ENCODE data around the gene PRKG2. TPM values are rescaled to one million over a fixed set of nuclear protein-coding genes. Genes with fewer than 3 reads are reported as not detected.

Gene PRKG2
- total and polyA plus RNA-seq, 2 of the 13 experiments (the other 11 are each of a cell fraction or from before 2014, with no cell fraction given): 0.04 TPM

- Histone ChIP-seq H2AFZ (ENCODE audit: low read length) (no peak overlapping the region), H4K20me1 (ENCODE audit: insufficient read depth, low read length) (no peaks in the 10 kb centered on the region), H3K4me2 (ENCODE audit: low read depth, low read length) (no peak overlapping the region), H3K9me3 (ENCODE audit: low read length) (no peaks in the 10 kb centered on the region), H3K27ac (ENCODE audit: extremely low read length, insufficient read depth, low read length) (no peak overlapping the region), H3K4me3 (replicated peaks in 1 of 3; ENCODE audit: insufficient read depth in 1 of 3, low read depth in 2 of 3, low read length in 3 of 3) (no peak overlapping the region), H3K36me3 (replicated peaks in 1 of 2; ENCODE audit: control insufficient read depth in 1 of 2, insufficient read depth in 2 of 2, low read length in 2 of 2) (no peaks in the 10 kb centered on the region), H3K79me2 (ENCODE audit: insufficient read depth, low read length) (no peaks in the 10 kb centered on the region), H3K9ac (ENCODE audit: insufficient read depth, low read depth, low read length) (no peak overlapping the region), H3K4me1 (ENCODE audit: insufficient read depth, low read length) (no peaks in the 10 kb centered on the region), H3K27me3 (ENCODE audit: control insufficient read depth in 1 of 2, insufficient read depth in 2 of 2, low read length in 2 of 2) (no peaks in the 10 kb centered on the region)
- ATAC-seq (no peak), FAIRE-seq (no peak), DNase-seq (ENCODE audit: low spot score) (no peak)
- ChIA-PET CTCF (ENCODE audit: low intra/inter-chr PET ratio, low total read pairs) (no interaction called here), POLR2A (no interaction called here)
- WGBS (ENCODE audit: low lambda C conversion rate): 24% methylated on average over 7 of the region's 7 CpGs
- TF ChIP-seq ZC3H4 (CRISPR knock-in tag; IDR thresholded peaks at IDR 0.05; ENCODE audit: borderline replicate concordance) (no peak), SMYD3 (CRISPR knock-in tag; IDR thresholded peaks at IDR 0.05) (no peak), FOSL2 (CRISPR knock-in tag; IDR thresholded peaks at IDR 0.05) (no peak)
- intact Hi-C loops (cut with micrococcal nuclease; ENCODE audit: unreplicated experiment) (no loop called here), in situ Hi-C loops (cut with HindIII; ENCODE audit: extremely low pct_ligation_motif_present, low pct_unique_long_range_greater_than_20kb) (no loop called here)
- BruUV-seq (replicated peaks): no TSS peak
Observed at GRCh38 chr4:81118086-81118485, 96.9 kb downstream of the PRKG2 start.

GRCh38 chr4:81116566-81116965, 98.5 kb downstream of the PRKG2 start:
- in situ Hi-C loops (cut with HindIII; ENCODE audit: extremely low pct_ligation_motif_present, low pct_unique_long_range_greater_than_20kb): no loop called here
- H3K27ac ChIP-seq (ENCODE audit: extremely low read length, insufficient read depth, low read length): no peak overlapping the region
- no peaks in the 10 kb centered on the region for H4K20me1 ChIP-seq (ENCODE audit: insufficient read depth, low read length)
- no peaks in the 10 kb centered on the region for H3K79me2 ChIP-seq (ENCODE audit: insufficient read depth, low read length)
- ATAC-seq: no peak
- intact Hi-C loops (cut with micrococcal nuclease; ENCODE audit: unreplicated experiment): no loop called here
- no peak overlapping the region for H3K4me2 ChIP-seq (ENCODE audit: low read depth, low read length)
- FAIRE-seq: no peak
- H3K9me3 ChIP-seq (ENCODE audit: low read length): no peaks in the 10 kb centered on the region
- no peaks in the 10 kb centered on the region for H3K27me3 ChIP-seq (ENCODE audit: control insufficient read depth in 1 of 2, insufficient read depth in 2 of 2, low read length in 2 of 2)
- H3K36me3 ChIP-seq (replicated peaks in 1 of 2; ENCODE audit: control insufficient read depth in 1 of 2, insufficient read depth in 2 of 2, low read length in 2 of 2): no peaks in the 10 kb centered on the region
- H3K9ac ChIP-seq (ENCODE audit: insufficient read depth, low read depth, low read length): no peak overlapping the region
- DNase-seq (ENCODE audit: low spot score): no peak
- ChIA-PET CTCF (ENCODE audit: low intra/inter-chr PET ratio, low total read pairs) (no interaction called here), POLR2A (no interaction called here)
- 8% methylated on average over 1 of the region's 1 CpG for WGBS (ENCODE audit: low lambda C conversion rate)
- no peaks in the 10 kb centered on the region for H3K4me1 ChIP-seq (ENCODE audit: insufficient read depth, low read length)
- no TSS peak for BruUV-seq (replicated peaks)
- no peak overlapping the region for H2AFZ ChIP-seq (ENCODE audit: low read length)
- H3K4me3 ChIP-seq (replicated peaks in 1 of 3; ENCODE audit: insufficient read depth in 1 of 3, low read depth in 2 of 3, low read length in 3 of 3): no peak overlapping the region
- TF ChIP-seq SPEN (CRISPR knock-in tag; IDR thresholded peaks at IDR 0.05; ENCODE audit: low read depth) (no peak), CC2D1A (CRISPR knock-in tag; IDR thresholded peaks at IDR 0.05) (no peak), POGK (CRISPR knock-in tag; conservative IDR thresholded peaks at IDR 0.05) (no peak), GRHL1 (CRISPR knock-in tag; conservative IDR thresholded peaks at IDR 0.05) (no peak), ZNF558 (CRISPR knock-in tag; IDR thresholded peaks at IDR 0.05; ENCODE audit: borderline replicate concordance) (no peak), PHF8 (CRISPR knock-in tag; IDR thresholded peaks at IDR 0.05) (no peak), ZKSCAN1 (IDR thresholded peaks at IDR 0.05; ENCODE audit: low read length) (no peak), HNF4A (CRISPR knock-in tag; IDR thresholded peaks at IDR 0.05) (no peak), CCDC6 (CRISPR knock-in tag; IDR thresholded peaks at IDR 0.05) (no peak), CREB1 (IDR thresholded peaks at IDR 0.05) (no peak), CREB1 (CRISPR knock-in tag; IDR thresholded peaks at IDR 0.05) (no peak), RORA (CRISPR knock-in tag; IDR thresholded peaks at IDR 0.05) (no peak), SP5 (CRISPR knock-in tag; IDR thresholded peaks at IDR 0.05; ENCODE audit: borderline replicate concordance, low read depth) (no peak), CREBL2 (CRISPR knock-in tag; IDR thresholded peaks at IDR 0.05; ENCODE audit: borderline replicate concordance) (no peak), KLF6 (CRISPR knock-in tag; IDR thresholded peaks at IDR 0.05) (no peak), TOE1 (CRISPR knock-in tag; IDR thresholded peaks at IDR 0.05) (no peak)
